ENCODE data around the gene CYBA.

Gene CYBA

DNA sequence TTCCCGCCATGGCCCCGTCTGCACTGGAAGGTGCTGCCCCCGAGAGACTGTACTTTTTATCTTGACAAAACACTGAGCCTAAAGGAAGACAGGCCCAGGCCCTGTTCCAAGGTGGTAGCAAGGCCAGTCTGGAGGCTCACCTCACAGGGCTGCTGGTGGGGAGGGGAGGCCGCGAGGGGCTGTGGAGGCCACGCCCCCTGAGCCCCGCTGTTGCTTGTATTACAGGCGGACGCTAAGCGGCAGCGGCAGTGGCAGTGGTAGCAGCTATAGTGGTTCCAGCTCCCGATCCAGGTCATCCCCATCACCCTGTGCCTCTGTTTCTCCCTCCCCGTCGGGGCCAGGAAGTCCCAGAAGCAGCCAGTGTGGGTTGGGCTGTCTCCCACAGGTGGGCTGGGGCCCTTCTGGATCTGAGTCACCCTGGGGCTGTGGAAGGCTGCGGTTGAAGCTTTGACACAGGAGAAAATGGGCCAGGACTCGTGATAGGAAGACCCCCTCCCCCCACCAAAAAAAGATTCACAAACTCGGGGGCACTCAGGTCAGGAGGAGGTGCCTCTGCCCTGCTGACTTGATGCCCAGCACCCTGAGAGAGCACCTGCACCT lies 25.8 kb downstream of the CYBA start:
- Histone ChIP-seq H3K4me3 (ENCODE audit: severe bottlenecking) (no peak overlapping the region), H3K9me3 (ENCODE audit: severe bottlenecking) (no peaks in the 10 kb centered on the region), H3K4me1 (ENCODE audit: insufficient read depth, poor library complexity, severe bottlenecking) (no peaks in the 10 kb centered on the region), H3K36me3 (ENCODE audit: low read depth) (peaks cover 88% of the 10 kb centered on the region), H3K27me3 (ENCODE audit: insufficient read depth, poor library complexity, severe bottlenecking) (no peaks in the 10 kb centered on the region), H3K27ac (ENCODE audit: poor library complexity, severe bottlenecking) (no peak overlapping the region)
- DNase-seq (ENCODE audit: low spot score) = no peak
- ATAC-seq (ENCODE audit: low read depth) = no peak
- TF ChIP-seq, protein P1, sequence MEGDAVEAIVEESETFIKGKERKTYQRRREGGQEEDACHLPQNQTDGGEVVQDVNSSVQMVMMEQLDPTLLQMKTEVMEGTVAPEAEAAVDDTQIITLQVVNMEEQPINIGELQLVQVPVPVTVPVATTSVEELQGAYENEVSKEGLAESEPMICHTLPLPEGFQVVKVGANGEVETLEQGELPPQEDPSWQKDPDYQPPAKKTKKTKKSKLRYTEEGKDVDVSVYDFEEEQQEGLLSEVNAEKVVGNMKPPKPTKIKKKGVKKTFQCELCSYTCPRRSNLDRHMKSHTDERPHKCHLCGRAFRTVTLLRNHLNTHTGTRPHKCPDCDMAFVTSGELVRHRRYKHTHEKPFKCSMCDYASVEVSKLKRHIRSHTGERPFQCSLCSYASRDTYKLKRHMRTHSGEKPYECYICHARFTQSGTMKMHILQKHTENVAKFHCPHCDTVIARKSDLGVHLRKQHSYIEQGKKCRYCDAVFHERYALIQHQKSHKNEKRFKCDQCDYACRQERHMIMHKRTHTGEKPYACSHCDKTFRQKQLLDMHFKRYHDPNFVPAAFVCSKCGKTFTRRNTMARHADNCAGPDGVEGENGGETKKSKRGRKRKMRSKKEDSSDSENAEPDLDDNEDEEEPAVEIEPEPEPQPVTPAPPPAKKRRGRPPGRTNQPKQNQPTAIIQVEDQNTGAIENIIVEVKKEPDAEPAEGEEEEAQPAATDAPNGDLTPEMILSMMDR (IDR thresholded peaks at IDR 0.05; ENCODE audit: poor library complexity, severe bottlenecking) = no peak

DNA sequence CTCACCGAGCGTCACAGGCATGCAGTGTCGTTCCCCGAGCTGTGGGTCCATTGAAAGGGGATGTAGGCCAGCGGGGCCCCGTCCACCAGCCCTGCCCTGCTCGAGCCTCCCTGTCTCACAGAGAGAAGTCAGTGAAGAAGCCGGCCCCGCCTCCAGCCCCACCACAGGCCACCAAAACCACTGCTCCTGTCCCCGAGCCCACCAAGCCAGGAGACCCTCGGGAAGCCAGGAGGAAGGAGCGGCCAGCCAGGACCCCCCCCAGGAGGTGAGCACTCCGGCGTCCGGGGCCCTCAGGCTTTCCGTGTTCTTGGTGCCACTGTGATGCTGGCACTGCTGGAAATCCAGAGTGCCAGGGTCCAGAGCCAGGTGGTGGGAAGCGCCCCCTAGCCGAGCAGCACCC lies 26.4 kb downstream of the CYBA start:
- Histone ChIP-seq H3K9me3 (ENCODE audit: severe bottlenecking) (no peaks in the 10 kb centered on the region), H3K4me1 (ENCODE audit: insufficient read depth, poor library complexity, severe bottlenecking) (no peaks in the 10 kb centered on the region), H3K4me3 (ENCODE audit: severe bottlenecking) (no peak overlapping the region), H3K27me3 (ENCODE audit: insufficient read depth, poor library complexity, severe bottlenecking) (no peaks in the 10 kb centered on the region), H3K36me3 (ENCODE audit: low read depth) (peaks cover 82% of the 10 kb centered on the region), H3K27ac (ENCODE audit: poor library complexity, severe bottlenecking) (no peak overlapping the region)
- TF ChIP-seq, protein P1 (IDR thresholded peaks at IDR 0.05; ENCODE audit: poor library complexity, severe bottlenecking) = no peak
- no peak for ATAC-seq (ENCODE audit: low read depth)
- no peak for DNase-seq (ENCODE audit: low spot score)

DNA sequence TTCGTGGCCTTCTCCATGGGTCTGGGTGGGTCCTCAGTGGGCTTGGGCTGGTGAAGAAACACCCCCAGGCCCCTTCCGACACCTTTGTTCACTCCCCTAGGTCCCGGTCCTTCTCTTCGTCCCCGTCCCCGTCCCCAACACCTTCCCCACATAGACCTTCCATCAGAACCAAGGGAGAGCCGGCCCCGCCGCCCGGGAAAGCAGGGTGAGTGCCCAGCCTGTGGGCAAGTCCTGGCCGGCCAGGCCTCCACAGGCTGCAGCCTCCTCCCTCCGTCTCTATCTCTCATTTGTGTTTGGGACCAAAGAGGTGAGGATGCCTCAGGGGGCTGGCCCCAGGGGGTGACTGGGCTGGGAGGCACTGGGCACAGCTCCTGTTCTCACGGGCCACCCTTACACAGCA lies 27.0 kb downstream of the CYBA start:
- H3K4me1 ChIP-seq (ENCODE audit: insufficient read depth, poor library complexity, severe bottlenecking) = no peaks in the 10 kb centered on the region
- TF ChIP-seq, protein P1 (IDR thresholded peaks at IDR 0.05; ENCODE audit: poor library complexity, severe bottlenecking) = no peak
- no peaks in the 10 kb centered on the region for H3K27me3 ChIP-seq (ENCODE audit: insufficient read depth, poor library complexity, severe bottlenecking)
- H3K36me3 ChIP-seq (ENCODE audit: low read depth) = peaks cover 79% of the 10 kb centered on the region
- no peaks in the 10 kb centered on the region for H3K9me3 ChIP-seq (ENCODE audit: severe bottlenecking)
- DNase-seq (ENCODE audit: low spot score) (no peak), ATAC-seq (ENCODE audit: low read depth) (no peak)
- no peak overlapping the region for H3K4me3 ChIP-seq (ENCODE audit: severe bottlenecking)
- no peak overlapping the region for H3K27ac ChIP-seq (ENCODE audit: poor library complexity, severe bottlenecking)

DNA sequence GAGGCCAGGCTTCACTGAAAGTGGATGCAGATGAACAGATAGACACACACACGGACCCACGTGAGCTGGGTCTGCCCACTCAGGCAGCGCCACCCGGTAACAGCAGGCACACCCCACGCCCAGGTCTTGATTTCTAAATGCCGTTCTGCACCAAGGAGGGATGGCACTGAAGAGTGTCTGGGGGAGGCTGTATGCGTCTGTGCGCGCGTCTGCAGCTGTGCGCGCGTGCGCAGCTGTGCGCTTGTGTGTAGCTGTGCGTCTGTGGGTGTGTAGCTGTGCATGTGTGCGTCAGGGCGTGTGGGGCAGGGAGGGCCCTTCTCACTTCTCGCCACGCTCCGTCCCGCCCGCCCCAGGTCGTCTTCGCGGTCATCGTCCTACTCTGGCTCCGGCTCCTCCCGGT lies 28.0 kb downstream of the CYBA start:
- Histone ChIP-seq H3K27ac (ENCODE audit: poor library complexity, severe bottlenecking) (no peak overlapping the region), H3K36me3 (ENCODE audit: low read depth) (peaks cover 69% of the 10 kb centered on the region), H3K27me3 (ENCODE audit: insufficient read depth, poor library complexity, severe bottlenecking) (no peaks in the 10 kb centered on the region), H3K4me1 (ENCODE audit: insufficient read depth, poor library complexity, severe bottlenecking) (no peaks in the 10 kb centered on the region), H3K4me3 (ENCODE audit: severe bottlenecking) (no peak overlapping the region), H3K9me3 (ENCODE audit: severe bottlenecking) (no peaks in the 10 kb centered on the region)
- TF ChIP-seq, protein P1 (IDR thresholded peaks at IDR 0.05; ENCODE audit: poor library complexity, severe bottlenecking) = no peak
- no peak for ATAC-seq (ENCODE audit: low read depth)
- DNase-seq (ENCODE audit: low spot score) = no peak

DNA sequence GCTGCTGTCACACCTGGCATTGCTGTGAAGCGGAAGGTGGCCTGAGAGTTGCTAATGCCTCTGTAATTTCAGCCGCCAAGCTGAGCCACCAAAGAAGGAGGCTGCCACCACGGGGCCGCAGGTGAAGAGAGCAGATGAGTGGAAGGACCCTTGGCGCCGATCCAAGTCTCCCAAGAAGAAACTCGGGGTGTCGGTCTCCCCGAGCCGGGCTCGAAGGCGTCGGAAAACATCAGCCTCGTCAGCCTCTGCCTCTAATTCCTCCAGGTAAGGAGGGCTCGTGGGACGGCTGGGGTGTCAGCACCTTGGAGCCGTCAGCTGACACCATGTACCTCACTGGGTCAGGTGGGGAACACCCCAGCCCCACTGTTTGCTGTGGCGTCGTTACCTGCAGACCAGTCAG lies 28.7 kb downstream of the CYBA start:
- Histone ChIP-seq H3K4me1 (ENCODE audit: insufficient read depth, poor library complexity, severe bottlenecking) (no peaks in the 10 kb centered on the region), H3K36me3 (ENCODE audit: low read depth) (peaks cover 68% of the 10 kb centered on the region), H3K4me3 (ENCODE audit: severe bottlenecking) (no peak overlapping the region), H3K9me3 (ENCODE audit: severe bottlenecking) (no peaks in the 10 kb centered on the region), H3K27me3 (ENCODE audit: insufficient read depth, poor library complexity, severe bottlenecking) (no peaks in the 10 kb centered on the region), H3K27ac (ENCODE audit: poor library complexity, severe bottlenecking) (no peak overlapping the region)
- TF ChIP-seq, protein P1 (IDR thresholded peaks at IDR 0.05; ENCODE audit: poor library complexity, severe bottlenecking) = no peak
- DNase-seq (ENCODE audit: low spot score) = no peak
- no peak for ATAC-seq (ENCODE audit: low read depth)

Measured in RWPE2 (cell line).